Lower leg skin (tissue), 3 donors: Measurements from ENCODE around the gene ELOVL1.

Source experiments
- CTCF ChIP-seq, 3 donors: fragments of 450-650 bp; IDR thresholded peaks; one replicate each; pipeline ENCODE4 v1.5.1; 2016; ENCODE audit warnings: antibody characterized with exemption in 3 of 3, mild to moderate bottlenecking in 3 of 3, moderate library complexity in 2 of 3
- POLR2A ChIP-seq, 2 donors: fragments of 450-650 bp; IDR thresholded peaks; one replicate each; pipeline ENCODE4 v1.6.1; 2016 to 2017; ENCODE audit warnings: antibody characterized with exemption in 2 of 2, mild to moderate bottlenecking in 1 of 2, moderate library complexity in 1 of 2

GRCh38 chr1:43395523-43395922 is 27.7 kb upstream of the ELOVL1 start:
- TF ChIP-seq CTCF (IDR thresholded peaks at IDR 0.05) (no peak), POLR2A (IDR thresholded peaks at IDR 0.05) (no peak)
